Fibroblast of mammary gland (primary cell): ENCODE data around the gene EXD2.

Experiments
- DNase-seq: peaks from one replicate; pipeline ENCODE4 v3.0.0-alpha.2; 2010; ENCODE audit warnings: low read depth
- H3K4me3 ChIP-seq: 2 replicates; pipeline ENCODE4 v1.5.1; 2011; ENCODE audit warnings: low read depth, mild to moderate bottlenecking, low read length, moderate library complexity; ENCODE audit not compliant: control insufficient read depth
- CTCF ChIP-seq: conservative IDR thresholded peaks from 2 replicates; pipeline ENCODE4 v1.5.1; 2011; ENCODE audit warnings: low read depth, low read length, inconsistent platforms; ENCODE audit not compliant: control insufficient read depth, insufficient read depth

Gene EXD2

GRCh38 chr14:69191340-69192111, at the start of gene EXD2:
TSS of gene EXD2 (plus strand) at chr14:69191498. CDS start at chr14:69209471, 17,973 bp downstream.
- TF ChIP-seq CTCF = no peak
- DNase-seq = peak; percentile 77
- peak within 1 kb of the TSS; percentile 87 for H3K4me3 ChIP-seq

- no peak for TF ChIP-seq CTCF
- no peak for DNase-seq
- H3K4me3 ChIP-seq = no peak overlapping the region
Measured at GRCh38 chr14:69141550-69141949, 49.7 kb upstream of the EXD2 start.

- no peak overlapping the region for H3K4me3 ChIP-seq
- DNase-seq = no peak
- no peak for TF ChIP-seq CTCF
Measured at GRCh38 chr14:69142101-69142500, 49.2 kb upstream of the EXD2 start.

GRCh38 chr14:69149461-69150244, 41.6 kb upstream of the EXD2 start:
- DNase-seq = peak; percentile 40
- TF ChIP-seq CTCF = no peak
- H3K4me3 ChIP-seq = no peak overlapping the region

GRCh38 chr14:69151458-69152180, 39.7 kb upstream of the EXD2 start:
- TF ChIP-seq CTCF = peak; percentile 27
- peak; percentile 53 for DNase-seq
- H3K4me3 ChIP-seq = peak overlapping the region; percentile 71

GRCh38 chr14:69152181-69152901, 39.0 kb upstream of the EXD2 start:
- peak; percentile 40 for DNase-seq
- no peak for TF ChIP-seq CTCF
- peak overlapping the region; percentile 71 for H3K4me3 ChIP-seq
